NCI-H128 (cell line): ENCODE measurements around the gene SPON1.
A peak's percentile ranks its signal among the peaks of the same experiment; 100 is the strongest.
"Not testable (repeated sequence)": the region's sequence is repeated elsewhere in the genome, so short reads cannot be mapped to it uniquely, and the experiment has no call there.

Experiments
- DNase-seq: peaks from one replicate; lab custom pipeline; 2025; ENCODE audit not compliant: unreplicated experiment; lab: John Stamatoyannopoulos, UW

SPON1 gene

DNA sequence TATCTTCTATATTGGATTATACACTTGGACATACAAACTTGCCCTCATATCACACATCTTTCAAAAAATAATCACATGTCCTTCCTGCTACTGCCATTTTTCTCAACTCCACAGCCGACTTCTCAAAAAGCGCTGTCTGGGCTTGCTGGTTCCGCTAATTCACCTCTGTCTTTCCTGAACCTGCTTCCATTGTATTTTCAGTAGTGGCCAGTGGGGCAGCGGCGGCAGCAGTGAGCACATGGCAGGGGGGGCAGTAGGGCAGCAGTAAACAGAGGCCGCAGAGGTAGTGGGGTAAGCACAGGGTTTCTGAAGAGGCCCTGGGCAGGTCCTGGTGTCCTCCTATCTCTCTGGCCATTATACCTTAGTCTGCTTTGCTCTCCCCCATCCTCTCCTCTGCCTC, 270.1 kb downstream of the SPON1 start:
- DNase-seq: no peak

DNA sequence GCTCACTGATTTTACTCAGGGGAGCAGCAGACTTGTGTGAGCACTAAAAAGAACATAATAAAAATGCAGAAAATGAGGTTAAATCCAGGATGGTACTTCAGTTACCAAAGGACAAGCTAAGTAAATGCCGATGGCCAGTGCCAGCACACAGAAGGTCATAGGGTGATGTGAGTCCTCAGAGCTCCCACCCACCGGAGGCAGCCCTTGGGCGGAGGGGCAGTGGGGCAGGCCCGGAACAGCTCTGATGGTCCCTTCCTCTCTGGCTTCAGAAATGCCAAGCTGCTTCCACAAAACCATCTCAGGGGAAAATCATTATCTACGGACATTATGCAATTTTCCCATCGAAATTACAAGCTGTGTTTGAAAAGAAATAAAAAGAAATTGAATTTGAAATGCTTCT, 271.9 kb downstream of the SPON1 start:
- no peak for DNase-seq

DNA sequence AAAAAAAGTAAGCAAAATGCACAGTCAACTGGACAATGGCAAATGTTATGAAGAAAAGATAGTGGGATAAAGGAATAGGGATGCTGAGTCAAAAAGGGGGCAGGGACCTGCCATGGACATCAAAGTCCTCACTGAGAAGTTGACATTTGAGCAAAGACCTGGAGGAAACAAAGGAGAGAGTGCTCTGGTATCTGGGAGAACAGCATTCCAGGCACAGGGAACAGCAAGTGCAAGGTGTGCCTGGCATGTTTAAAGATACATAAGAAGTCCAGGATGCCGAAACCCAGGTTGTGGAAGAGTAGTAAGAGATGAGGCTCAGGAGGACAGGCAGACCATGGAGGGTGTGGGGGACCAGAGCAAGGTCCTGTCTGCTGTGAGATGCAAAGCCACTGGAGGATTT, 273.2 kb downstream of the SPON1 start:
- no peak for DNase-seq

DNA sequence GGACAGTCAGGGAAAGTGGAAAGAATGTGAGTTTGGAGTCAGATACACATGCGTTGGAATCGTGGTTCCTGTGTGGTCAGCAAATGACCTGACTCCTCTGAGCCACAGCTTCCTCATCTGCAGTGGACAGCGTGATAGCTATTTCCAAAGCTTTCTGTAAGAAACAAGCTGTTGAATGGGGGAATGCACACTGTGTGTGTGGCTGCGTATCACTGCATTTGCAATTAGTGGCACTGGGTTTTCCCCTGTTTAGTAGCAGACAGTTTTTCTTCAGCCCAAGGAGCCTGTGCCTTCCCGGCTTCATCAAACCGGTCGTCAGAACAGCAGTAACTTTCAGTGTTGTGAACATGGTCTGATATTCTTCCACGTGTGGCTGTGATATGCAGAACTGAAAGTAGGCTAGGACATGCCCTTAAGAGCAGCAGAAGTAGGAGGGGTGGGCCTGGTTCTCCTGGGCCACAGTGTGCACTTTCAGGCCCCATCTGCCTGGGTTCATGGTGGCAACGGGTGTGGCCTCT, 275.0 kb downstream of the SPON1 start:
- no peak for DNase-seq

DNA sequence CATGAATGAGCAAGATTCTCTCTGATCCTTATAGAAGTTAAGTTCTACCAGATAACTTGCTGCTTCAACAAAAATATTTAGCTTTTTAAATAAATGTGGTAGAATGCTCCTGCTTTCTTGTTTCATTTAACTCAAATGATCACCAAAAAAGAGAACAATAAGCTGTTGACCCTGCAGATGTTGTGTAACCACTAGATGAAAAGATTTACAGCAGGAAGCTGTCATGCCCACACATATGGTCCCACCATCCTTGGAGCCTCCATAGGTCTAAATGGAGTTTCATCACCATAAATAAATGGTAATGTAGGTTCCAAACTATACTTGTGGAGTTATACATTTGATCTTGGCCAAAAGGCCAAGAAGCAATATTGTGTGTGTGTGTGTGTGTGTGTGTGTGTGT, 277.7 kb downstream of the SPON1 start:
- DNase-seq: no peak

DNA sequence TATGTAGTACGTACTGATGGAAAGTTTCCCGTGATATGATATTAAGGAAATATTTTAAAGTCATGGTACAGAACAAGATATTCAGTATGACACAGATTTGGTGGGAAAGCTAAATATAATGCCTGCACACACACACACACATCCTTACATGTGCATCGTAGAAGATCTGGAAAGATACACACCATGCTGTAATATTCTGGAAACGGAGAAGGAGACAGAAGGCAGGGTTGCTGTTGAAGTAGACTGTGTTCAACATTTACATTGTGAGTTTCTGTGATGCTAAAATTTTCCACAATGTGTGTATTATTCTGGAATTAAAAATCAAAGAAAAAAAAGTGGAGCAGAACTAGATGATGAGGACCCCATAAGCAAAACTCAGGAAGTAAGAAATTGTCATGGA, 278.4 kb downstream of the SPON1 start:
- DNase-seq: no peak

DNA sequence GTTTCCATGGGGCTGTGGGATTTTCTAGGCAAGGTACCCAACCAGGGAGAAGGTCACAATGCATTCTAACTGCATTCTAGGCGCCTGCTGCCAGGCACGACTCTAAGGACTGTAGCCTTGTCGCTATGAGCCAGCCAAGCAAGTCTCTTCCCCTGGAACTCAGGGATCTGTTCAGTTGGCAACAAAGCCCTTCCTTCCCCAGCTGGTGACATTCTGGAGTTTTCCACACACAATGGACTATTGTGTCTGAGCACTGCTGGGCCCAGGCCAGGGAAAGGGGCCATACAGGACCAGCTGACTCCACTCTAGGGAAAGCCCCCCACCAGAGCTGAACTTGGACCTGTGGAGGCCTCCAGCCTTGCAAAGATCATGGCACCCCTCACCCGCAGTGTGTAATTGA, 279.7 kb downstream of the SPON1 start:
- DNase-seq: no peak

DNA sequence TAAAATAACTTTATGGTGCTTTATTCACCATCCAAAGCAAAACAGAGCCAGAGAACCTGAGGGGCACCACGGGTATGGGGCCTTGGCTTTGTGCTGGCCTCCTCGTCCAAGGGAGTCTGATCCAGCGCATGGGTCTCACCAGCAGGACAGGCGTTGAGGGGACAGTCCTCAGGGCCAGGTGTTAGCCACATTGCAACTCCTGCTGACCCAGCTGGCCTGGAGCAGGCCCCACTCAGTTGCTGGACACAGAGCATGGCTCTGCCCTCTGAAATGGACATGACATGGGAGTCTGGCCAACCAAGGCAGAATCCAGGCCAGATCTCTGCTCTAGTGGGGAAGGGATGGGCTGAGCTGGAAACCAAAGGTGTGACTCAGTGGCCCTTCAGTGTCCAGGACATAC, 280.2 kb downstream of the SPON1 start:
- no peak for DNase-seq

DNA sequence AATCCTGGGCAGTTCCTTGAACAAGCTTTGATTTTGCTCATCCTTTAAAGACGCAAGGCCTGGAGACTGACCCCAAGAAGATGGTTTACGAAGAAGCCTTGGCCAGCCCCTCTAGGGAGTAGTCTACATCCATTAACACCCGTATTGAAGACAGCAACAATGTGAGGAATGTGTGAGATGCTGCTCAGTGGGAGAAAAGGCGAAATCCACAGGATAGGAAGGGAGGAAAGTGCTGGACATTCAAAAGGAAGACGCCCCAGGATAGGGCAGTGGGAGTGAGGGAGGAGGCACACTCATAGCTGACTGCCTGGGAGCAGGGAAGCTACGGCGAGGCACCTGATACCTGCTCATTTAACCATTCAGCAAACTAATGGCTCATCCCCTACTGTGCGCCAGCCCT, 282.4 kb downstream of the SPON1 start:
- no peak for DNase-seq

DNA sequence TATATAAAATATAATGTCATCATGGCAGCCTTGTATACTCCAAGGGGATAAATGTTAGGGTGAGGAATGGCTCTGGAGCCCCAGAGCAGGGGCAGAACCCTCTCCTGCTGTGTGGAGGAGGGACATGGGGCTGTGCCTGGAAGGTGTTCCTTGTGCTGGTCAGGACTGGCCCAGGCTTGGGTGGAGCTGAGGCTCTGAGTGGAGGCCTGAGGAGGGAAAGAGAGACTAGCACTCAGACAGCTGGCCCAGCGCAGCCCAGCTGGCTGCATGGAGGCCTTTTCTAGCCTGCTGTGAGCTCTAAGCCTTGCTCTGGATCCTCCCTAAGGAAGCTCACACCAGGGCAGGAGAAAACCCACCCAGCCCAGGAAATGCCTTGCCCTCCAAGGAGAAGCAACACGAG, 282.9 kb downstream of the SPON1 start:
- DNase-seq: no peak

DNA sequence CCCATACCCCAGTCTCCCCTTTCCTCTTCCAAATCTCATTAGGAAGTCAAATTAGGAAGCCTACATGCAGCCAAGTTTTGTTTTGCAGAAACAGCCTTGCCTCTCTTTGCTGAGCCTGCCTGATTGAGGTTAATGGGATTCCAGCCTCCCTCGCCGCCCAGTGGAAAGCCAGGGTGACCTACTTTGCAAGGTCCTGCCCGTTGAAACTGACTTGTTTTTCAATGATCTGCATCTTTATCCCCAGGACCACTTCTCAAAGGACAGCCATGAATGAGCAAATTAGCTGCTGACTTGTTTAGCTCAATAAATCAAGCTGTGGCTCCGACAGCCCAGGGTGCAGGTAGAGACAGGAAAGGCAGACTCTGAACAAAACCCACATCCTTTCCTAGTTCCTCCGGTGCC, 286.1 kb downstream of the SPON1 start:
- DNase-seq: no peak

DNA sequence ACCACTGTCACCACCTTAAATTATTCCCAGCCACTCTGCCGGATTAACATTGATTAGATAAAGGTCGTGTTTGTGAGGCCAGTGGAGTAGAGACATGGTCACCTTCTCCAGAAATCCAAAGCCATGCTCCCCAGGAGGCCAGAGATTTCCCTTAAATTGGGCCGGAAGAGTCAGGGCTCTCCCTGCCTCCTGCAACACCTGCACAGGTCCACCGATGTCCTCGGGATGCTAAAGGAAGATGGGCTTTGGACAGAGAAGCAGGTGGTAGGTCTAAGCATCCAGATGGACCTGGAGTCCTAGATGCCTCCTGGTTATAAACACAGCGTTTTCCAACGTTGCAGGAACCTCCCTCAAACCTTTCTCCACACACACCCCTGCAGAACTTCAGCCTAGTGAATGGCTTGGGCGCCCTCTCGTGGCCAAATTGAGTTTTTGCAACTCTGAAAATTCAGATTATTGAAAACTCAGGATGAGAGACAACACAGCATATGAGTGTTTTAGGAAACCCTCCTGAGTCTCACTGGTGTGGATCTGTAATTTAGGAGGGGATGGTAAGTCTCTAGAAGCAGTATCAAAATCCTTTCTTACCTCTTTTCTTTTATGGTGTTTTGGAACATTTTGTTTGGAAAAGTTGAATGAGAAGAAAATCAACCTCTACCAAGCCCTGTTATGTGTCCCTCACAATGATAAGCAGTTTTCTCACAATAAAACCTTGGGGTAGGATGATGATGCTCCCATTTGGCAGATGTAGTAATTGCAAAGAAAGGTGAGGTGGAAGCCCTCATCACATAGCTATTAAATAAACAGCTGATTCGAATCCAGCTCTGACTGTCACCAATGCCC, 286.8 kb downstream of the SPON1 start:
- DNase-seq: peak; percentile 70

DNA sequence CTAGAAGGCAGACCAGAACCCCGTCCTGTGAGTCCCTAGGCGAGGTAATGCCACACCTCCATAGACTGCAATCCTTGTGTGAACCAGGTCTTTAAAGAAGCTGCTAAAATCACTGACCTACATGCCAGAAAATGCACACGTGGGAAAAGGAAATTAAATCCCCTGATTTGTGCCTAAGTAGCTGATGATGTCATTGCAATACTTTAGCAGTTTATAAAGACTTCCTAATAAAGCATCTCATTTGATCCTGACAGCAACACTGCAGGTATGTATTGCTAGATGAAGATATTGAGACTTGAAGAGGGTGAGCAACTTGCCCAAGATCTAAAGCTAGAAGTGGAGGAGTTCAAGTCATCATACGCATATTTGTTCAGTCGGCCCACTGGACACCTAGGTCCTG, 289.2 kb downstream of the SPON1 start:
- DNase-seq: no peak

DNA sequence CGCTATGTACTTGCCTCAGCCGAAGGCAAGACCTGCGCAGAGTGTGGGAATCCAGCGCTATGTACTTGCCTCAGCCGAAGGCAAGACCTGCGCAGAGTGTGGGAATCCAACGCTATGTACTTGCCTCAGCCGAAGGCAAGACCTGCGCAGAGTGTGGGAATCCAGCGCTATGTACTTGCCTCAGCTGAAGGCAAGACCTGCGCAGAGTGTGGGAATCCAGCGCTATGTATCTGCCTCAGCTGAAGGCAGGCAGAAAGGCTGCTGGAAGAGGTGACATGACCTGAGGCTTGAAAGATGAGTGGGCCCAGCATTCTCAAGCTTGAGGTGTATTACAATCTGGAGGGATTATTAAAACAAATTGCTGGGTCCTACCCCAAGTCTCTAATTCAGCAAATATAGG, 290.0 kb downstream of the SPON1 start:
- DNase-seq: not testable (repeated sequence)

DNA sequence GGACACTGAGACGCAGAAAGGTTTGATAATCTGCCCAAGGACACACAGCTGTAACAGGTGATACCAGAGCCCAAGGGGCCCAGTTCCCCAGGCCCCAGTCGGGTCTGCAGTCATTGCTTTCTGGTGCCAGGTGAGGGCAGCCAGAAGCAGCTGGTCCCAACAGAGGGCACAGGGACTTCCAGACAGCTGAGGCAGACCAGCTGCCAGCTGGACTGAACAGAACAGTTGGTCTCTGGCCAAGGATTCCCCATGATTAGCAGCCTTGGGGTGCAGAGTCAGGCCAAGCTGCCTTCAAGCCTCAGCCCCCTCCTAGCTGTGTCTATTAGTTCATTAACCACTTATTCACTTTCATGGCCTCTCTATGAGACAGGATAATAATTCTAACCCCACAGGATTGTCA, 290.9 kb downstream of the SPON1 start:
- no peak for DNase-seq

DNA sequence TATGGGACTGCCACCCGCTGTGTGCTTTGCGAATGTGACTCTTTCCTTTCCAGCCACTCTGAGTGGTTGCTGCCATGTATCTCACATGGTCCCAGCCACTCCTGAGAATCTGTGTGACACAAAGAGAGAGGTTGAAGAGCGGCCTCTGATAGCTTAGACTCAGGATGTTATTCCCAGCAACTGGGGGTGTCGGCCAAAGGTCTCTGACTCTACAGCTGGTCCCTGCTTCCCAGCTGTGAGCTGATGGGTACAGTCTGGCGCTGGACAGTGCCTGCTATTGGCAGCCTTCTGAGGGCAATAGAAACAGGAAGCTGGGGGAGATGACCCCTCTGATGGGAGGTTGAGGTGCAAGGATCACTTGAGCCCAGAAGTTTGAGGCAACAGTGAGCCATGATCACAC, 291.3 kb downstream of the SPON1 start:
- DNase-seq: no peak

DNA sequence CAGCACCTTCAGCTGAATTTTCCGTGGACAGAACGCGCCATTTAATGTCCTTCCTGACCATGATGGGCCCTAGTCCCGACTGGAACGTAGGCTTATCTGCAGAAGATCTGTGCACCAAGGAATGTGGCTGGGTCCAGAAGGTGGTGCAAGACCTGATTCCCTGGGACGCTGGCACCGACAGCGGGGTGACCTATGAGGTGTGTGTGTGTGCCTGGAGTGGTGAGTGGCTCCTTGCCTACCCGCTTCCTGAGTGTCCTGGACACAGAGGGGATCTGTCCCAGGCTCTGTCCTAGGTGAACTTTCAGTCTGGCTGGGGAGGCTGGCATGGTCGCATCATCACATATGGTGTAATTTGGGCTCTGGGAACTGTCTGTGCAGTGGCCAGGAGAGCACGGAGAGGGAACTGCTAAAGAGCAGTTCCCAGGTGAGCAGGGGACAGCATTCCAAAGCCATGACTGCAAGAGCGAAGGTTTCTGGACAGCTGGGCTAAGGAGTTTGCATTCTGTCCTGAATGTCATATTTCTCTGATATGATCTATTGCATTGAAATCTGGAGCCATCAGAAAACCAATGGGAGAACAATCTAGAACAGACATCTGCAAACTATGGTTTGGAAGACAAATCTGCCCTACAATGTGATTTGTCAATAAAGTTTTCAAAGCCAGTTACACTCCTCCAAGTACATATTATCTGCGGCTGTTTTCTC, 292.2 kb downstream of the SPON1 start:
- DNase-seq: no peak

DNA sequence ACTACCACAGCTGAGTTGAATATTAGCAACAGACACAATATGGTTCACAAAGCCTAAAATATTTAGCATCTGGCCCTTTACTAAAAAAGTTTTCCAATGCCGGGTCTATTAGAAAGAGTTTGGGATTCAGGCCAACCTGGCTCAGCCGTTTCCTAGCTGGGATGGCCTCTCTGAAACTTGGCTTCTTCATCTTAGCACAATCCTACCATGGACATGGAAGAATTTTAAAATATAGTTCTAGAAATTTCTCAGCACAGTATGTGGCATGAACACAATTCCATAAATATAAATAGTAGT, 292.7 kb downstream of the SPON1 start:
- DNase-seq: no peak

DNA sequence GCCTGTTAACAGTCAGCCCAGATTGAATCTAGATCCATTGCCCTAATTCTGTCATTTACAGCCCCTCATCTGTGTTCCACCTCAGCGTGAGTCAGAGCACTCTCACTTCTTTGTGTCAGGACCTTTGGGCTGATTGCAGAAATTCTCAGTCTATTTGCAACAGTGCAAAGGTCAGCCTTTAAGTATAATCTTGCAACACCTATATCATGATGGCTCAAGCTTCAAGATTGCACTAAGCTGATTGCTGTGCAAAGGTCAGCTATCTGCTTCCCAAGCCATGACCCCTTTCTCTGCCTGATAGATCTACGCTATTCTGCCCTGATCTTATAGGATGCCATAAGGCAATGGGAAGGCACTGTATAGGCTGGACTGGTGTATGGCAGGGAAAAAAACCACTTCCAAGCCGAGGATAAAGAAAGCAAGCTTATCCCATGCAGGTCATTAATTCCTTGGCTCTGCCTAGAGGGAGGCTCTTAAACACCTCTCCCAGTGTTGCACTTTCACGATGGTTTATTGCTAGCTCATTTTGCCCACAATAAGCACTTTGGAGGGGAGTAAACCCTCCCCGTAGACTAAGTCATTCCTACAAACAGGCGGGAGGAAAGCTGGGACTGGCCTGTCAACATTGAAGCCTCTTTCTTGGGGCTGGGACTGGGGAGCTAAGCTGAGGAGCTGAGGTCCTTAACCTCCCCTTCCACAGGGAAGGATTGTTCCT, 295.9 kb downstream of the SPON1 start:
- no peak for DNase-seq

DNA sequence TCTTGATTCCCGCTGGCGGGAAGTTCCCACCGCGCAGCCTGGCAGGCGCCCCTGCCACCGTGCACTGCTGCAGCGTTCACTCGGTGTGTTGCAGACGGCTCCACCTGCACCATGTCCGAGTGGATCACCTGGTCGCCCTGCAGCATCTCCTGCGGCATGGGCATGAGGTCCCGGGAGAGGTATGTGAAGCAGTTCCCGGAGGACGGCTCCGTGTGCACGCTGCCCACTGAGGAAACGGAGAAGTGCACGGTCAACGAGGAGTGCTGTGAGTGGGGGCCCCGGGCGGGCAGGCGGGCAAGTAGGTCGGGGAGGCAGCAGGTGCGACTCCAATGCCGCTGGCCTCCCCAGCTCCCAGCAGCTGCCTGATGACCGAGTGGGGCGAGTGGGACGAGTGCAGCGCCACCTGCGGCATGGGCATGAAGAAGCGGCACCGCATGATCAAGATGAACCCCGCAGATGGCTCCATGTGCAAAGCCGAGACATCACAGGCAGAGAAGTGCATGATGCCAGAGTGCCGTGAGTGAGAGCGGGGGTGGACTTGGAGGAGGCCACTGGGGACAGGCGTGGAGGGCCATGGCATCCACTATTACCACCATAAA, 296.8 kb downstream of the SPON1 start:
- no peak for DNase-seq

DNA sequence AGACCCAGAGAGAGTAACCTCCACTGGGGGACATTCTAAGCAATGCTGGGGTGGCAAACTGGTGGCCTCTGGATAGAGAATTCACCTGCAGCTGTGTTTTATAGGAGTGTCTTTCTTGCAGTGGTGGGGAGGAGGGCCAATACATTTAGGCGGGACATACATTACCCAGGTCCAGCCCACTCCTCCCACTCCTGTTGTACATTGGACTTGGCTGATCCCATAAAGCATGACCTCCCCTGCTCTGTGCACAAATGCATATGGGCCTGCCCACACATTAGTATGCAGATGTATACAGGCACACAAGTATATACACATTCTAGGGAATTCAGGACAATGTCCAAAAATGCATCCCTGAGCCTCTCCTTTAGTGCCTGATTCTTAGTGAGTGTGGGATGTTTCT, 297.4 kb downstream of the SPON1 start:
- no peak for DNase-seq

DNA sequence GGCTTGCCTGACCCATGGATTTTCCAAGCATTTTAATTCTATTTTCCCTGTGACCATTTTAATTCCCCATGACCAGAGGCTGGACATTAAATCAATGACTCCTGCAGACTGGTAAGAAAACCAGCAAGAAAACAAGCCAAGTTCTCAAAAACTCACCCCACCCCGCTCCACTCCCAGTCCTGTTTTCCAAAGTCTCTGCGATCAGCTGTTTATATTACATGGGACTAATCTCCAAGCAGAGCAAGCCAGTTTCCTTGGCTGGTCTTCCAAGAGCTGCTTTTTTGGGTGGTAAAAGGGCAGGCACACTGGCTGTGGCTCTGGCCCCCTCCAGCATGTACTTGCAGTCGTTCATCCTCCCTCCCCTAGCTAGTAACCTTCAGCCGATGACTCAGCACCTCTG, 298.5 kb downstream of the SPON1 start:
- DNase-seq: no peak
